ENCODE measurements around the gene MOB2.

The MOB2 gene

GRCh38 chr11:1470681-1471611, 15.6 kb downstream of the MOB2 start:
- DNase-seq = no peak

- no peak for DNase-seq
Measured at GRCh38 chr11:1469911-1470680, 16.5 kb downstream of the MOB2 start.

- DNase-seq = no peak
Measured at GRCh38 chr11:1469287-1469910, 17.2 kb downstream of the MOB2 start.

GRCh38 chr11:1468473-1469066, 18.0 kb downstream of the MOB2 start:
- no peak for DNase-seq

GRCh38 chr11:1468002-1468401, 18.6 kb downstream of the MOB2 start:
- no peak for DNase-seq

- DNase-seq = no peak
Measured at GRCh38 chr11:1467270-1467669, 19.3 kb downstream of the MOB2 start.

GRCh38 chr11:1466784-1467183, 19.8 kb downstream of the MOB2 start:
- DNase-seq = no peak

- no peak for DNase-seq
Measured at GRCh38 chr11:1463056-1463455, 23.5 kb downstream of the MOB2 start.

GRCh38 chr11:1462698-1462975, 23.9 kb downstream of the MOB2 start:
- DNase-seq = no peak

- no peak for DNase-seq
Measured at GRCh38 chr11:1461826-1462697, 24.5 kb downstream of the MOB2 start.

- no peak for DNase-seq
Measured at GRCh38 chr11:1460986-1461825, 25.4 kb downstream of the MOB2 start.

- DNase-seq = no peak
Measured at GRCh38 chr11:1460396-1460985, 26.1 kb downstream of the MOB2 start.

GRCh38 chr11:1459764-1460395, 26.7 kb downstream of the MOB2 start:
- no peak for DNase-seq

GRCh38 chr11:1459219-1459575, 27.4 kb downstream of the MOB2 start:
- no peak for DNase-seq

- DNase-seq = peak; percentile 45
Measured at GRCh38 chr11:1458340-1459218, 28.0 kb downstream of the MOB2 start.

GRCh38 chr11:1457856-1458255, 28.7 kb downstream of the MOB2 start:
- DNase-seq = no peak

- no peak for DNase-seq
Measured at GRCh38 chr11:1457326-1457680, 29.3 kb downstream of the MOB2 start.

- no peak for DNase-seq
Measured at GRCh38 chr11:1456596-1457325, 29.8 kb downstream of the MOB2 start.

- DNase-seq = no peak
Measured at GRCh38 chr11:1456176-1456575, 30.4 kb downstream of the MOB2 start.
